Gastrocnemius medialis (tissue), 4 donors: ENCODE data around the gene ELMO2.

ENCODE experiments used
- POLR2A ChIP-seq, 2 donors: fragments of 450-650 bp; IDR thresholded peaks; one replicate each; pipeline ENCODE4 v1.6.1; 2017; ENCODE audit warnings: antibody characterized with exemption in 2 of 2, mild to moderate bottlenecking in 2 of 2, moderate library complexity in 2 of 2
- TF ChIP-seq, protein P1 (sequence below), 5 experiments: fragments of 450-650 bp in 3 of 5; fragments of 200-600 bp in 2 of 5; sonication (generic) in 2 of 5; IDR thresholded peaks in 4 of 5; conservative IDR thresholded peaks in 1 of 5; 1 replicate in 4 of 5; 2 replicates in 1 of 5; pipeline ENCODE4 v1.5.1; 2016 to 2019; ENCODE audit warnings: antibody characterized with exemption in 5 of 5, mild to moderate bottlenecking in 3 of 5, moderate library complexity in 3 of 5

DNA sequence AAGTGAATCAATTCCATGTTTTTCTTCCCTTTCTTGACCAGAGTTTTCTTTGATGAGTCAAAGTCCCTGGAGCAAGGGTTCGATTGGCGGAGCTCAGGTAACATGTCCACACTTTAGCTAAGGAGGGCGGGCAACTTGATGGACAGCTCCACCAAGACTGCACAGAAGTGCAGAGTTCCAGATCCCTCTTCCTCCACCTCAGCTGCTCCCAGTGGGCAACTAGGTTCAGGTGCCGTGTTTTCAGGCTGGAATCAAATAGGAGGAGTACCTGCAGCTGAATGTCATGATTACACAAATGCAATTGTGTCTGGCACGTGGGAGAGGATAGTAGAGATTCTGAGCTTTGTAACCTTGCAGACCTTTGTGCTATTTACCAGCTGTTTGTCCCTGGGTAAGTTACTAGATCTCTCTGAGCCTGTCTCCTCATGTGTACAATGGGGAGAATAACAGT is 1.9 kb upstream of the ELMO2 start:
- TF ChIP-seq, protein P1, sequence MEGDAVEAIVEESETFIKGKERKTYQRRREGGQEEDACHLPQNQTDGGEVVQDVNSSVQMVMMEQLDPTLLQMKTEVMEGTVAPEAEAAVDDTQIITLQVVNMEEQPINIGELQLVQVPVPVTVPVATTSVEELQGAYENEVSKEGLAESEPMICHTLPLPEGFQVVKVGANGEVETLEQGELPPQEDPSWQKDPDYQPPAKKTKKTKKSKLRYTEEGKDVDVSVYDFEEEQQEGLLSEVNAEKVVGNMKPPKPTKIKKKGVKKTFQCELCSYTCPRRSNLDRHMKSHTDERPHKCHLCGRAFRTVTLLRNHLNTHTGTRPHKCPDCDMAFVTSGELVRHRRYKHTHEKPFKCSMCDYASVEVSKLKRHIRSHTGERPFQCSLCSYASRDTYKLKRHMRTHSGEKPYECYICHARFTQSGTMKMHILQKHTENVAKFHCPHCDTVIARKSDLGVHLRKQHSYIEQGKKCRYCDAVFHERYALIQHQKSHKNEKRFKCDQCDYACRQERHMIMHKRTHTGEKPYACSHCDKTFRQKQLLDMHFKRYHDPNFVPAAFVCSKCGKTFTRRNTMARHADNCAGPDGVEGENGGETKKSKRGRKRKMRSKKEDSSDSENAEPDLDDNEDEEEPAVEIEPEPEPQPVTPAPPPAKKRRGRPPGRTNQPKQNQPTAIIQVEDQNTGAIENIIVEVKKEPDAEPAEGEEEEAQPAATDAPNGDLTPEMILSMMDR (IDR thresholded peaks at IDR 0.05 in 4 of 5, conservative IDR thresholded peaks at IDR 0.05 in 1 of 5): no peak
- no peak for TF ChIP-seq POLR2A (IDR thresholded peaks at IDR 0.05)
